Coronary artery (tissue), 2 donors: ENCODE data around the gene ZNF680.

Experiments used
- DNase-seq: peaks from one replicate; pipeline ENCODE4 v3.0.0-alpha.2; 2017; ENCODE audit warnings: low spot score
- H3K27ac ChIP-seq, 2 donors: fragments of 200-600 bp; sonication (generic); one replicate each; pipeline ENCODE4 v1.5.1; 2016 to 2019
- H3K4me3 ChIP-seq: fragments of 200-600 bp; sonication (generic); 2 replicates; pipeline ENCODE4 v1.5.1; 2016; ENCODE audit warnings: mild to moderate bottlenecking, moderate library complexity
- CTCF ChIP-seq: fragments of 200-600 bp; sonication (generic); IDR thresholded peaks from one replicate; pipeline ENCODE4 v1.5.1; 2019; ENCODE audit warnings: antibody characterized with exemption

Gene ZNF680

GRCh38 chr7:64562626-64563278, at the start of gene ZNF680:
TSS of gene ZNF680 (minus strand) at chr7:64563071. CDS start at chr7:64562954, 117 bp downstream.
- TF ChIP-seq CTCF = no peak
- Histone ChIP-seq H3K4me3 (peak within 1 kb of the TSS; percentile 85), H3K27ac (peak within 1 kb of the TSS; percentile 92)
- DNase-seq = peak; percentile 96

- no peak overlapping the region for H3K27ac ChIP-seq
These were observed 49.6 kb upstream of the ZNF680 start for GRCh38 chr7:64612452-64612851.

GRCh38 chr7:64611717-64612116, 48.8 kb upstream of the ZNF680 start:
- DNase-seq = peak; percentile 36
- TF ChIP-seq CTCF = no peak
- Histone ChIP-seq H3K4me3 (no peak overlapping the region), H3K27ac (no peak overlapping the region)

More at GRCh38 chr7:64612452-64612851, 49.6 kb upstream of the ZNF680 start:
- TF ChIP-seq CTCF = no peak
- H3K4me3 ChIP-seq = no peak overlapping the region
- DNase-seq = peak; percentile 24

GRCh38 chr7:64610997-64611396, 48.1 kb upstream of the ZNF680 start:
- Histone ChIP-seq H3K4me3 (no peak overlapping the region), H3K27ac (no peak overlapping the region)
- TF ChIP-seq CTCF = no peak
- peak; percentile 22 for DNase-seq

GRCh38 chr7:64608116-64608910, 45.4 kb upstream of the ZNF680 start:
- no peak for DNase-seq
- Histone ChIP-seq H3K27ac (no peak overlapping the region), H3K4me3 (no peak overlapping the region)
- no peak for TF ChIP-seq CTCF

GRCh38 chr7:64606385-64606784, 43.5 kb upstream of the ZNF680 start:
- DNase-seq = no peak
- H3K27ac ChIP-seq = no peak overlapping the region
- TF ChIP-seq CTCF = no peak
- no peak overlapping the region for H3K4me3 ChIP-seq

GRCh38 chr7:64603271-64603670, 40.4 kb upstream of the ZNF680 start:
- no peak for DNase-seq
- TF ChIP-seq CTCF = no peak
- Histone ChIP-seq H3K4me3 (no peak overlapping the region), H3K27ac (no peak overlapping the region)
